HEK293 (cell line): ENCODE data around the gene VAPA.

Experiments used
- CTCF ChIA-PET: fragments of 350-600 bp; formaldehyde crosslinking; extraction: SDS; loops from one replicate; lab custom pipeline; 2021; ENCODE audit warnings: antibody characterized with exemption; lab: Yijun Ruan, JAX
- POLR2A ChIA-PET: fragments of 300-600 bp; formaldehyde crosslinking; extraction: SDS; loops from one replicate; lab custom pipeline; 2020; ENCODE audit warnings: antibody characterized with exemption, inconsistent platforms; lab: Yijun Ruan, JAX
- H3K27ac ChIP-seq: fragments of 200-500 bp; sonication (Bioruptor generic); 2 replicates; pipeline ENCODE4 v1.5.1; 2014; ENCODE audit warnings: low read depth, low read length, control low read depth, inconsistent platforms; ENCODE audit errors: extremely low read depth
- H3K36me3 ChIP-seq, 2 experiments: fragments of 200-500 bp in 1 of 2; sonication (Bioruptor generic) in 1 of 2; 1 replicate in 1 of 2; 2 replicates in 1 of 2; pipeline ENCODE4 v1.5.1; 2014 to 2017; ENCODE audit warnings: inconsistent platforms in 2 of 2, low read length in 2 of 2; ENCODE audit not compliant: control insufficient read depth in 2 of 2, insufficient read depth in 1 of 2
- H3K4me1 ChIP-seq: fragments of 200-500 bp; sonication (Bioruptor generic); 2 replicates; pipeline ENCODE4 v1.5.1; 2014; ENCODE audit warnings: mild to moderate bottlenecking, low read length, inconsistent platforms; ENCODE audit not compliant: control insufficient read depth, insufficient read depth
- H3K4me3 ChIP-seq: 2 replicates; pipeline ENCODE4 v1.5.1; 2011; ENCODE audit warnings: low read depth, mild to moderate bottlenecking, control low read depth, low read length, moderate library complexity
- H3K9me3 ChIP-seq: fragments of 200-500 bp; sonication (Bioruptor generic); 2 replicates; pipeline ENCODE4 v1.5.1; 2014; ENCODE audit warnings: low read depth, low read length, inconsistent platforms; ENCODE audit not compliant: control insufficient read depth, insufficient read depth
- CTCF ChIP-seq: fragments of 450-650 bp; formaldehyde crosslinking; IDR thresholded peaks from 2 replicates; pipeline ENCODE4 v1.5.1; 2016; ENCODE audit warnings: missing biosample characterization, missing genetic modification characterization
- GLIS1 ChIP-seq: fragments of 450-650 bp; formaldehyde crosslinking; IDR thresholded peaks from 2 replicates; pipeline ENCODE4 v1.5.1; 2016; ENCODE audit warnings: missing biosample characterization, missing genetic modification characterization
- PRDM2 ChIP-seq: fragments of 450-650 bp; formaldehyde crosslinking; IDR thresholded peaks from 2 replicates; pipeline ENCODE4 v1.5.1; 2016; ENCODE audit warnings: missing biosample characterization, missing genetic modification characterization, borderline replicate concordance
- ZBTB17 ChIP-seq: fragments of 450-650 bp; formaldehyde crosslinking; IDR thresholded peaks from 2 replicates; pipeline ENCODE4 v1.5.1; 2016; ENCODE audit warnings: missing biosample characterization, missing genetic modification characterization
- ZBTB20 ChIP-seq: fragments of 450-650 bp; formaldehyde crosslinking; IDR thresholded peaks from 2 replicates; pipeline ENCODE4 v1.5.1; 2016; ENCODE audit warnings: missing biosample characterization, missing genetic modification characterization
- ZNF221 ChIP-seq: fragments of 450-650 bp; formaldehyde crosslinking; IDR thresholded peaks from 2 replicates; pipeline ENCODE4 v1.5.1; 2017; ENCODE audit warnings: missing biosample characterization, missing genetic modification characterization, borderline replicate concordance
- ZNF335 ChIP-seq: fragments of 450-650 bp; formaldehyde crosslinking; conservative IDR thresholded peaks from 2 replicates; pipeline ENCODE4 v1.5.1; 2016; ENCODE audit warnings: missing biosample characterization, missing genetic modification characterization
- ZNF488 ChIP-seq: fragments of 450-650 bp; formaldehyde crosslinking; IDR thresholded peaks from 2 replicates; pipeline ENCODE4 v1.5.1; 2016; ENCODE audit warnings: missing biosample characterization, missing genetic modification characterization
- ZNF501 ChIP-seq: fragments of 450-650 bp; formaldehyde crosslinking; IDR thresholded peaks from 2 replicates; pipeline ENCODE4 v1.5.1; 2016; ENCODE audit warnings: missing biosample characterization, missing genetic modification characterization
- ZNF548 ChIP-seq: fragments of 450-650 bp; formaldehyde crosslinking; IDR thresholded peaks from 2 replicates; pipeline ENCODE4 v1.5.1; 2016; ENCODE audit warnings: missing biosample characterization, missing genetic modification characterization
- ZNF621 ChIP-seq: fragments of 450-650 bp; formaldehyde crosslinking; IDR thresholded peaks from 2 replicates; pipeline ENCODE4 v1.5.1; 2017; ENCODE audit warnings: missing biosample characterization, missing genetic modification characterization
- ZNF654 ChIP-seq: fragments of 450-650 bp; formaldehyde crosslinking; IDR thresholded peaks from 2 replicates; pipeline ENCODE4 v1.5.1; 2016; ENCODE audit warnings: low read depth, missing biosample characterization, missing genetic modification characterization
- ZNF768 ChIP-seq: fragments of 450-650 bp; formaldehyde crosslinking; IDR thresholded peaks from 2 replicates; pipeline ENCODE4 v1.5.1; 2018; ENCODE audit warnings: missing biosample characterization, mild to moderate bottlenecking, missing genetic modification characterization
- ZNF830 ChIP-seq: fragments of 450-650 bp; IDR thresholded peaks from 2 replicates; pipeline ENCODE4 v1.5.0; 2018; ENCODE audit warnings: missing biosample characterization, missing genetic modification characterization, low read depth, mild to moderate bottlenecking, moderate library complexity
- ZNF837 ChIP-seq: fragments of 450-650 bp; formaldehyde crosslinking; IDR thresholded peaks from 2 replicates; pipeline ENCODE4 v1.5.1; 2016; ENCODE audit warnings: missing biosample characterization, missing genetic modification characterization

VAPA gene

GRCh38 chr18:9951022-9951859, 37.4 kb downstream of the VAPA start:
- no peak overlapping the region for H3K27ac ChIP-seq
- peaks cover 21 to 55% of the 10 kb centered on the region in 2 experiments for H3K36me3 ChIP-seq
- CTCF ChIA-PET = interaction anchor here (0.6 to 2.2 kb wide), 20 partner anchors 8 to 765 kb away, joined by 3 to 19 read pairs (median 4); no protein-coding TSS in a partner anchor
- POLR2A ChIA-PET = interaction anchor here (0.6 to 1.3 kb wide), 2 partner anchors 37 to 251 kb away, joined by 5 read pairs; partner anchors contain the start of gene VAPA
- H3K4me1 ChIP-seq = no peaks in the 10 kb centered on the region
- TF ChIP-seq ZNF501 (tag by site-specific recombination) = no peak
- no peak for TF ChIP-seq ZNF335
- TF ChIP-seq ZNF548 = no peak
- TF ChIP-seq ZNF621 (tag by site-specific recombination) = no peak
- no peak for TF ChIP-seq ZBTB20 (tag by site-specific recombination)
- no peak for TF ChIP-seq ZNF768 (tag by site-specific recombination)
- TF ChIP-seq ZNF837 (tag by site-specific recombination) = no peak
- TF ChIP-seq CTCF (tag by site-specific recombination) = peak; percentile 62; the same call in 1 of the 2 replicates
- no peak for TF ChIP-seq ZNF830 (tag by site-specific recombination)
- TF ChIP-seq ZNF654 (tag by site-specific recombination) = peak; percentile 35
- no peak for TF ChIP-seq PRDM2 (tag by site-specific recombination)
- no peak for TF ChIP-seq ZNF488 (tag by site-specific recombination)
- TF ChIP-seq GLIS1 (tag by site-specific recombination) = no peak
- peak; percentile 37; the same call in 1 of the 2 replicates for TF ChIP-seq ZBTB17
- TF ChIP-seq ZNF221 (tag by site-specific recombination) = no peak
- no peaks in the 10 kb centered on the region for H3K9me3 ChIP-seq
- H3K4me3 ChIP-seq = no peak overlapping the region
